CD4-positive, alpha-beta T cell treated with Interleukin-10 for 1 hour (primary cell): ENCODE measurements around the gene FGF18.
"Not testable (repeated sequence)": the region's sequence is repeated elsewhere in the genome, so short reads cannot be mapped to it uniquely, and the experiment has no call there.

Experiments used
- DNase-seq: peaks from one replicate; pipeline ENCODE4 v3.0.0-alpha.2; 2020

Gene FGF18

GRCh38 chr5:171476701-171477100, 57.3 kb downstream of the FGF18 start:
- DNase-seq: no peak

- no peak for DNase-seq
Measured at GRCh38 chr5:171477101-171477500, 57.7 kb downstream of the FGF18 start.

GRCh38 chr5:171477666-171478065, 58.2 kb downstream of the FGF18 start:
- no peak for DNase-seq

GRCh38 chr5:171478946-171479775, 59.7 kb downstream of the FGF18 start:
- DNase-seq: no peak

GRCh38 chr5:171479776-171480125, 60.3 kb downstream of the FGF18 start:
- no peak for DNase-seq

- DNase-seq: no peak
Measured at GRCh38 chr5:171480239-171480638, 60.8 kb downstream of the FGF18 start.

GRCh38 chr5:171481571-171482433, 62.4 kb downstream of the FGF18 start:
- no peak for DNase-seq

- no peak for DNase-seq
Measured at GRCh38 chr5:171482434-171482730, 62.9 kb downstream of the FGF18 start.

GRCh38 chr5:171483551-171484135, 64.2 kb downstream of the FGF18 start:
- DNase-seq: no peak

GRCh38 chr5:171484460-171484899, 65.0 kb downstream of the FGF18 start:
- peak; percentile 42 for DNase-seq

GRCh38 chr5:171485668-171486067, 66.2 kb downstream of the FGF18 start:
- no peak for DNase-seq

GRCh38 chr5:171486613-171487012, 67.2 kb downstream of the FGF18 start:
- DNase-seq: no peak

GRCh38 chr5:171488876-171489275, 69.4 kb downstream of the FGF18 start:
- DNase-seq: no peak

GRCh38 chr5:171492781-171493180, 73.3 kb downstream of the FGF18 start:
- DNase-seq: no peak

GRCh38 chr5:171493646-171494393, 74.4 kb downstream of the FGF18 start:
- no peak for DNase-seq

GRCh38 chr5:171494452-171495121, 75.1 kb downstream of the FGF18 start:
- no peak for DNase-seq

- no peak for DNase-seq
Measured at GRCh38 chr5:171495122-171495700, 75.8 kb downstream of the FGF18 start.

GRCh38 chr5:171496456-171496855, 77.0 kb downstream of the FGF18 start:
- no peak for DNase-seq

- not testable (repeated sequence) for DNase-seq
Measured at GRCh38 chr5:171497494-171497893, 78.0 kb downstream of the FGF18 start.

- DNase-seq: no peak
Measured at GRCh38 chr5:171498166-171498565, 78.7 kb downstream of the FGF18 start.

- no peak for DNase-seq
Measured at GRCh38 chr5:171499611-171500010, 80.2 kb downstream of the FGF18 start.

- no peak for DNase-seq
Measured at GRCh38 chr5:171505473-171506043, 86.1 kb downstream of the FGF18 start.
